HepG2 (cell line): Measurements from ENCODE around the gene SOCS1. TPM values are rescaled to one million over a fixed set of nuclear protein-coding genes. Genes with fewer than 3 reads are reported as not detected.

ENCODE experiments used
- ATF3 ChIP-seq: sonication (generic); formaldehyde crosslinking; IDR thresholded peaks from 2 replicates; pipeline ENCODE4 v1.4.0; 2020; ENCODE audit warnings: missing genetic modification reagents
- ATM ChIP-seq: fragments of 450-650 bp; IDR thresholded peaks from 2 replicates; pipeline ENCODE4 v1.7.1; 2017; ENCODE audit warnings: mild to moderate bottlenecking, borderline replicate concordance
- BRF2 ChIP-seq: sonication (generic); formaldehyde crosslinking; IDR thresholded peaks from 2 replicates; pipeline ENCODE4 v1.8.1; 2022; ENCODE audit warnings: mild to moderate bottlenecking, missing genetic modification reagents
- CEBPG ChIP-seq: IDR thresholded peaks from 2 replicates; pipeline ENCODE4 v1.6.1; 2016
- E2F5 ChIP-seq: sonication (generic); formaldehyde crosslinking; conservative IDR thresholded peaks from 2 replicates; pipeline ENCODE4 v1.4.0; 2020; ENCODE audit warnings: missing genetic modification reagents
- SOX6 ChIP-seq, 2 experiments: fragments of 450-650 bp in 1 of 2; sonication (generic) in 1 of 2; formaldehyde crosslinking in 1 of 2; IDR thresholded peaks; 2 replicates each; pipeline versions ENCODE4 v1.4.0 to v1.6.1; 2017 to 2020; ENCODE audit warnings: antibody characterized with exemption in 1 of 2, mild to moderate bottlenecking in 1 of 2, missing genetic modification reagents in 1 of 2
- YEATS2 ChIP-seq: sonication (generic); formaldehyde crosslinking; IDR thresholded peaks from 2 replicates; pipeline ENCODE4 v1.4.0; 2020; ENCODE audit warnings: missing genetic modification reagents, borderline replicate concordance
- YEATS4 ChIP-seq: sonication (generic); formaldehyde crosslinking; IDR thresholded peaks from 2 replicates; pipeline ENCODE4 v1.4.0; 2020; ENCODE audit warnings: missing genetic modification reagents, borderline replicate concordance
- YY1 ChIP-seq: IDR thresholded peaks from 2 replicates; pipeline ENCODE4 v1.6.1; 2011; ENCODE audit warnings: low read length, low read depth, moderate library complexity, mild to moderate bottlenecking; ENCODE audit not compliant: insufficient read depth, insufficient replicate concordance
- ZBTB42 ChIP-seq: sonication (generic); formaldehyde crosslinking; IDR thresholded peaks from 2 replicates; pipeline ENCODE4 v1.5.0; 2020; ENCODE audit warnings: mild to moderate bottlenecking, missing genetic modification reagents
- ZNF121 ChIP-seq: sonication (generic); formaldehyde crosslinking; IDR thresholded peaks from 2 replicates; pipeline ENCODE4 v1.5.0; 2020; ENCODE audit warnings: mild to moderate bottlenecking, missing genetic modification reagents
- ZNF17 ChIP-seq: sonication (generic); formaldehyde crosslinking; IDR thresholded peaks from 2 replicates; pipeline ENCODE4 v1.5.0; 2020; ENCODE audit warnings: mild to moderate bottlenecking, missing genetic modification reagents
- ZNF225 ChIP-seq: sonication (generic); formaldehyde crosslinking; IDR thresholded peaks from 2 replicates; pipeline ENCODE4 v1.4.0; 2020; ENCODE audit warnings: mild to moderate bottlenecking, missing genetic modification reagents
- ZNF3 ChIP-seq: IDR thresholded peaks from 2 replicates; pipeline ENCODE4 v1.7.0; 2017; ENCODE audit warnings: inconsistent platforms
- ZNF331 ChIP-seq: sonication (generic); formaldehyde crosslinking; IDR thresholded peaks from 2 replicates; pipeline ENCODE4 v1.4.0; 2020; ENCODE audit warnings: missing genetic modification reagents
- ZNF33A ChIP-seq: sonication (generic); formaldehyde crosslinking; IDR thresholded peaks from 2 replicates; pipeline ENCODE4 v1.5.1; 2020; ENCODE audit warnings: missing genetic modification reagents, mild to moderate bottlenecking, moderate library complexity, borderline replicate concordance
- ZNF629 ChIP-seq: sonication (generic); formaldehyde crosslinking; conservative IDR thresholded peaks from 2 replicates; pipeline ENCODE4 v1.5.0; 2020; ENCODE audit warnings: missing genetic modification reagents
- ZNF766 ChIP-seq: sonication (generic); formaldehyde crosslinking; IDR thresholded peaks from 2 replicates; pipeline ENCODE4 v1.5.0; 2020; ENCODE audit warnings: missing genetic modification reagents, borderline replicate concordance
- polyA plus RNA-seq, 8 experiments: library from polyadenylated mRNA; depleted of rRNA in 3 of 8; stranded (reverse) in 7 of 8; unstranded in 1 of 8; fragments of >200 nt; fragmentation: Illumina TruSeq in 4 of 8; extraction: Trizol in 4 of 8; gene quantifications; 2 replicates each; pipeline versions ENCODE4 v1.2.1 to v1.2.3, GENCODE V29; 2011 to 2016; ENCODE audit warnings: low read depth in 4 of 8, missing spikeins in 1 of 8, mixed read lengths in 1 of 8; ENCODE audit not compliant: insufficient read depth in 1 of 8
- total RNA-seq, 5 experiments: library from RNA; depleted of rRNA; stranded (reverse); fragments of >200 nt; fragmentation: Illumina TruSeq; extraction: Trizol; gene quantifications; 2 replicates each; pipeline ENCODE4 v1.2.3, GENCODE V29; 2016; ENCODE audit warnings: low read depth in 1 of 5
- TF ChIP-seq, protein P1 (sequence below): sonication (generic); formaldehyde crosslinking; IDR thresholded peaks from 2 replicates; pipeline ENCODE4 v1.5.1; 2020; ENCODE audit warnings: mild to moderate bottlenecking, moderate library complexity, missing genetic modification reagents
- TF ChIP-seq, protein P2 (sequence below): sonication (generic); formaldehyde crosslinking; IDR thresholded peaks from 2 replicates; pipeline ENCODE4 v1.4.0; 2020; ENCODE audit warnings: mild to moderate bottlenecking, low read depth, missing genetic modification reagents
- TF ChIP-seq, protein P3 (sequence below): sonication (generic); formaldehyde crosslinking; IDR thresholded peaks from 2 replicates; pipeline ENCODE4 v1.8.0; 2022; ENCODE audit warnings: mild to moderate bottlenecking, missing genetic modification reagents, moderate library complexity

Gene SOCS1
- total and polyA plus RNA-seq, 2 of the 13 experiments (the other 11 are each of a cell fraction or from before 2014, with no cell fraction given): 5.3 to 6.3 TPM

GRCh38 chr16:11259655-11260595 lies 3.9 kb upstream of the SOCS1 start (continued):
- TF ChIP-seq YY1 (peak; percentile 17), ZNF3 (CRISPR knock-in tag) (no peak), ATF3 (CRISPR knock-in tag) (0 out of 2 replicates have a peak, but pooled peaks have one; percentile 6), YEATS2 (CRISPR knock-in tag) (no peak), ATM (no peak), ZNF766 (CRISPR knock-in tag) (no peak), BRF2 (CRISPR knock-in tag) (no peak), ZNF629 (CRISPR knock-in tag) (0 out of 2 replicates have a peak, but pooled peaks have one; percentile 0), YEATS4 (CRISPR knock-in tag) (no peak), ZNF17 (CRISPR knock-in tag) (no peak), CEBPG (CRISPR knock-in tag) (no peak), ZNF225 (no peak), ZNF33A (CRISPR knock-in tag) (no peak), ZNF331 (CRISPR knock-in tag) (no peak), ZBTB42 (CRISPR knock-in tag) (no peak), ZNF121 (CRISPR knock-in tag) (peak; percentile 89), SOX6 (IDR thresholded peaks at IDR 0.05) (no peak), SOX6 (CRISPR knock-in tag; IDR thresholded peaks at IDR 0.05) (no peak), E2F5 (CRISPR knock-in tag) (no peak)
- TF ChIP-seq, protein P1, sequence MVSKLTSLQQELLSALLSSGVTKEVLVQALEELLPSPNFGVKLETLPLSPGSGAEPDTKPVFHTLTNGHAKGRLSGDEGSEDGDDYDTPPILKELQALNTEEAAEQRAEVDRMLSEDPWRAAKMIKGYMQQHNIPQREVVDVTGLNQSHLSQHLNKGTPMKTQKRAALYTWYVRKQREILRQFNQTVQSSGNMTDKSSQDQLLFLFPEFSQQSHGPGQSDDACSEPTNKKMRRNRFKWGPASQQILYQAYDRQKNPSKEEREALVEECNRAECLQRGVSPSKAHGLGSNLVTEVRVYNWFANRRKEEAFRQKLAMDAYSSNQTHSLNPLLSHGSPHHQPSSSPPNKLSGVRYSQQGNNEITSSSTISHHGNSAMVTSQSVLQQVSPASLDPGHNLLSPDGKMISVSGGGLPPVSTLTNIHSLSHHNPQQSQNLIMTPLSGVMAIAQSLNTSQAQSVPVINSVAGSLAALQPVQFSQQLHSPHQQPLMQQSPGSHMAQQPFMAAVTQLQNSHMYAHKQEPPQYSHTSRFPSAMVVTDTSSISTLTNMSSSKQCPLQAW (CRISPR knock-in tag): peak; percentile 60; the same call in 1 of the 2 replicates
- TF ChIP-seq, protein P2, sequence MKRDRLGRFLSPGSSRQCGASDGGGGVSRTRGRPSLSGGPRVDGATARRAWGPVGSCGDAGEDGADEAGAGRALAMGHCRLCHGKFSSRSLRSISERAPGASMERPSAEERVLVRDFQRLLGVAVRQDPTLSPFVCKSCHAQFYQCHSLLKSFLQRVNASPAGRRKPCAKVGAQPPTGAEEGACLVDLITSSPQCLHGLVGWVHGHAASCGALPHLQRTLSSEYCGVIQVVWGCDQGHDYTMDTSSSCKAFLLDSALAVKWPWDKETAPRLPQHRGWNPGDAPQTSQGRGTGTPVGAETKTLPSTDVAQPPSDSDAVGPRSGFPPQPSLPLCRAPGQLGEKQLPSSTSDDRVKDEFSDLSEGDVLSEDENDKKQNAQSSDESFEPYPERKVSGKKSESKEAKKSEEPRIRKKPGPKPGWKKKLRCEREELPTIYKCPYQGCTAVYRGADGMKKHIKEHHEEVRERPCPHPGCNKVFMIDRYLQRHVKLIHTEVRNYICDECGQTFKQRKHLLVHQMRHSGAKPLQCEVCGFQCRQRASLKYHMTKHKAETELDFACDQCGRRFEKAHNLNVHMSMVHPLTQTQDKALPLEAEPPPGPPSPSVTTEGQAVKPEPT: 0 out of 2 replicates have a peak, but pooled peaks have one; percentile 67
- TF ChIP-seq, protein P3, sequence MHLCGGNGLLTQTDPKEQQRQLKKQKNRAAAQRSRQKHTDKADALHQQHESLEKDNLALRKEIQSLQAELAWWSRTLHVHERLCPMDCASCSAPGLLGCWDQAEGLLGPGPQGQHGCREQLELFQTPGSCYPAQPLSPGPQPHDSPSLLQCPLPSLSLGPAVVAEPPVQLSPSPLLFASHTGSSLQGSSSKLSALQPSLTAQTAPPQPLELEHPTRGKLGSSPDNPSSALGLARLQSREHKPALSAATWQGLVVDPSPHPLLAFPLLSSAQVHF (CRISPR knock-in tag): no peak
